ENCODE data around the gene WIPF3. TPM values are rescaled to one million over a fixed set of nuclear protein-coding genes. Genes with fewer than 3 reads are reported as not detected.

WIPF3 gene
- total RNA-seq, 1 experiment from 2014 or later = 11.6 TPM

DNA sequence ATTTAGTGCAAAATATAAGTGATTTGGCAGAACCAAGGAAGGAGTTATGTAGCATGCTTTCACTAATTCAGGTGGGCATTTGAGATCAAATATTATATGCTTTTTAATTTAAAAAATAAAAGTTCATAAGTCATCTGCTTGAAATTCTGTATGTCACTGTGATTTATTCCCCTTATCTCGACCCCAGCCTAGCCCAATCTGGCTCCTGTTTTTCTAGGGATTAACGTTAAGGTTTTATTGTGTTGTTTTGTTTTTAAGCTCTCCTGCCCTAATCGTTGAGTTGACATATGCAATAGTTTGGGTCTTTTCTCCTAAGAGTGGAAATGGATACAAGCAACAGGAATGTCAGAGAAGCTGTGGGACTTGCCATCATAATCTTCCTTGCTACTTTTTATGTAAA, 42.6 kb downstream of the WIPF3 start:
- Histone ChIP-seq H2AFZ (ENCODE audit: low read length) (no peak overlapping the region), H3K18ac (ENCODE audit: insufficient read length, low read depth, low read length) (no peak overlapping the region), H4K91ac (ENCODE audit: insufficient read length, low read depth, low read length) (no peak overlapping the region), H3K4me1 (ENCODE audit: insufficient read depth, low read length) (no peaks in the 10 kb centered on the region; the same call in 1 of the 2 replicates), H2BK20ac (ENCODE audit: low read depth, low read length, poor library complexity, severe bottlenecking) (no peak overlapping the region), H3K27me3 (ENCODE audit: insufficient read depth, low read length) (no peaks in the 10 kb centered on the region), H2BK120ac (ENCODE audit: low read depth, low read length, poor library complexity, severe bottlenecking) (no peak overlapping the region), H4K20me1 (ENCODE audit: control insufficient read depth, insufficient read depth, insufficient read length) (no peaks in the 10 kb centered on the region), H3K79me1 (ENCODE audit: insufficient read depth, low read depth, low read length, poor library complexity, severe bottlenecking) (no peaks in the 10 kb centered on the region), H3K27ac (ENCODE audit: insufficient read length, low read depth, low read length) (no peak overlapping the region), H2BK15ac (ENCODE audit: low read depth, low read length) (no peak overlapping the region), H4K8ac (replicated peaks; ENCODE audit: insufficient read length, low read depth, low read length) (no peak overlapping the region), H3K23me2 (ENCODE audit: insufficient read length, low read depth, low read length, poor library complexity, severe bottlenecking) (no peaks in the 10 kb centered on the region), H3K4ac (ENCODE audit: low read depth, low read length) (no peak overlapping the region), H3K9ac (ENCODE audit: extremely low read depth, insufficient read length, low read length) (no peak overlapping the region), H4K5ac (ENCODE audit: insufficient read length, low read depth, low read length) (no peak overlapping the region), H2BK5ac (ENCODE audit: insufficient read length, low read length) (no peak overlapping the region), H3K14ac (ENCODE audit: insufficient read depth, low read length) (no peak overlapping the region), H3K23ac (ENCODE audit: insufficient read length, low read depth, low read length) (no peak overlapping the region), H2BK12ac (ENCODE audit: insufficient read length, low read depth, low read length) (no peak overlapping the region), H3K56ac (ENCODE audit: insufficient read length, low read depth, low read length) (no peak overlapping the region), H2AK5ac (ENCODE audit: insufficient read length, low read length) (no peak overlapping the region), H3T11ph (ENCODE audit: low read length) (no peak overlapping the region), H3K4me2 (ENCODE audit: insufficient read depth, insufficient read length, low read length) (no peak overlapping the region), H3K79me2 (ENCODE audit: insufficient read depth, low read length) (no peaks in the 10 kb centered on the region), H3K9me3 (ENCODE audit: control insufficient read depth, low read depth, low read length) (no peaks in the 10 kb centered on the region)
- Mint-ChIP-seq H3K27me3 (ENCODE audit: low read depth) (0 out of 2 replicates have a peak, but pooled peaks cover 3% of the 10 kb centered on the region), H3K9me3 (no peaks in the 10 kb centered on the region), H3K36me3 (ENCODE audit: insufficient read depth in 1 of 3, low read depth in 3 of 3) (no peaks in the 10 kb centered on the region), H3K4me3 (no peak overlapping the region), H3K27ac (no peak overlapping the region), H3K4me1 (peaks cover 10 to 15% of the 10 kb centered on the region in 2 experiments; a peak in 3 of 4 replicates)
- DNase-seq = no peak
- no CpG with 5 or more reads among the region's 3 CpGs for WGBS (ENCODE audit: extremely low coverage, insufficient read length, low lambda C conversion rate)
- TF ChIP-seq, protein P1, sequence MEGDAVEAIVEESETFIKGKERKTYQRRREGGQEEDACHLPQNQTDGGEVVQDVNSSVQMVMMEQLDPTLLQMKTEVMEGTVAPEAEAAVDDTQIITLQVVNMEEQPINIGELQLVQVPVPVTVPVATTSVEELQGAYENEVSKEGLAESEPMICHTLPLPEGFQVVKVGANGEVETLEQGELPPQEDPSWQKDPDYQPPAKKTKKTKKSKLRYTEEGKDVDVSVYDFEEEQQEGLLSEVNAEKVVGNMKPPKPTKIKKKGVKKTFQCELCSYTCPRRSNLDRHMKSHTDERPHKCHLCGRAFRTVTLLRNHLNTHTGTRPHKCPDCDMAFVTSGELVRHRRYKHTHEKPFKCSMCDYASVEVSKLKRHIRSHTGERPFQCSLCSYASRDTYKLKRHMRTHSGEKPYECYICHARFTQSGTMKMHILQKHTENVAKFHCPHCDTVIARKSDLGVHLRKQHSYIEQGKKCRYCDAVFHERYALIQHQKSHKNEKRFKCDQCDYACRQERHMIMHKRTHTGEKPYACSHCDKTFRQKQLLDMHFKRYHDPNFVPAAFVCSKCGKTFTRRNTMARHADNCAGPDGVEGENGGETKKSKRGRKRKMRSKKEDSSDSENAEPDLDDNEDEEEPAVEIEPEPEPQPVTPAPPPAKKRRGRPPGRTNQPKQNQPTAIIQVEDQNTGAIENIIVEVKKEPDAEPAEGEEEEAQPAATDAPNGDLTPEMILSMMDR (conservative IDR thresholded peaks at IDR 0.05) = no peak

Data from H9 (cell line).